ENCODE results near the gene CARD11.
A peak's percentile ranks its signal among the peaks of the same experiment; 100 is the strongest.
"Not testable (repeated sequence)": the region's sequence is repeated elsewhere in the genome, so short reads cannot be mapped to it uniquely, and the experiment has no call there.

CARD11 gene

GRCh38 chr7:2959828-2960599 lies 83.7 kb downstream of the CARD11 start:
- no peak for DNase-seq

- DNase-seq = no peak
Measured at GRCh38 chr7:2959103-2959680, 84.5 kb downstream of the CARD11 start.

DNA sequence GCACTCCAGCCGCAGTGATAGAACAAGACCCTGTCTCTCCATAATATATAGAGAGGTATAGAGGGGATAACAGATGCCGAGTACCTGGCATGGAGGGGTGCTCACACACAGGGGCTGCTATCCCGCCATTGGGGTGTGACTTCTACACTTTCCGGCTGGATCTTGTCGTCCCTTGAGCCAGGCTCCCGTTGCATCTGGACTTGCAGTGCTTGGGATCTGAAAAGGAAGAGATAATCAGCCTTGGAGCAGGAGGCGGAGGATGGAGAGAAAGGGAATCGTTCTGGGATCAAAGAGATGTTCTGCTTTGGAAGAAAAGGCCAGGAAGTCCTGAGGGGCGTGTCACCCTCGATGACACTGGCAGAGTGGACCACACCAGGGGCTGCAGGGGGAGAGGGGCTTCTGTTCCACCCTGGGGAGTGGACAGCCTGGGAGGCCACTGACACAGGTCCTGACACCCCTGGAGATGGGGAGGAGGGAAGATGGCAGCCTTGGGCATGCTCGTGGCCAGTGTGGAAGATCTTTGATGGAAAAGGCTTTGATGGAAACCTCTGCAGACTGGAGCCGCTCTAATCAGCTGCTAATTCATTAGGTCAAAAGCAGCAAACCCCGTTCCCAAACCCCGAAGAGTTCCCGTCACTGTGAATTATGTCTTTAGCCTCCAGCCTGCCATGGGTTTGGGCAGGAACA lies 85.1 kb downstream of the CARD11 start:
- no peak for DNase-seq

DNA sequence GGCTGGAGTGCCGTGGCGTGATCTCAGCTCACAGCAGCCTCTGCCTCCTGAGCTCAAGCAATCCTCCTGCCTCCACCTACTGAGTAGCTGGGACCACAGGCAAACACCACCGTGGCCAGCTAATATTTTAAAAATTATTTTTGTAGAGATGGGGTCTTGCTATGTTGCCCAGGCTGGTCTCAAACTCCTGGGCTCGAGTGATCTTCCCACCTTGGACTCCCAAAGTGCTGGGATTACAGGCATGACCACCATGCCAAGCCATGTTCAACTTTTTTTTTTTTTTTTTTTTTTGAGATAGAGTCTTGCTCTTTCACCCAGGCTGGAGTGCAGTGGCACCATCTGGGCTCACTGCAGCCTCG lies 86.3 kb downstream of the CARD11 start:
- not testable (repeated sequence) for DNase-seq

GRCh38 chr7:2956526-2957368 lies 86.9 kb downstream of the CARD11 start:
- peak; percentile 70 for DNase-seq

- no peak for DNase-seq
Measured at GRCh38 chr7:2956076-2956475, 87.6 kb downstream of the CARD11 start.

GRCh38 chr7:2955269-2955668 lies 88.4 kb downstream of the CARD11 start:
- no peak for DNase-seq

GRCh38 chr7:2954433-2954853 lies 89.2 kb downstream of the CARD11 start:
- DNase-seq = no peak

- DNase-seq = no peak
Measured at GRCh38 chr7:2953588-2954407, 89.9 kb downstream of the CARD11 start.

DNA sequence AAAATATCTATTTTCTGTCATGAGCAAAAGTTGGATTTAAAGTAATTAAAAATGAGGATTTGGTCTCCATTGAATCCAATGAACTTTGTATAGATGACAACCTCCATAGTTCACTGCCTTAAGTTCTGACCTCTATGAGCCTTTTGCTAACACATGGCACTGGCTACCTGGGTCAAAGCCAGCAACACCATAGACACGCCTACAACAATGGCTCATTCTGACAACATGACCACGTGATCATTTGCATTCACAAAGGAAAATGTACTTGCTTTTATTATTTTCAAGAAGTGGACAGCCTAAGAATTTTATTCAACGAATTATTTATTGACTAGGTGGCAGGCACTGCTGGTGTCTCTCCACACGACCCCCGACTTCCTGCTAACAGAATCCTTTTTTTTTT lies 90.6 kb downstream of the CARD11 start:
- no peak for DNase-seq

- no peak for DNase-seq
Measured at GRCh38 chr7:2952316-2952715, 91.4 kb downstream of the CARD11 start.

GRCh38 chr7:2950578-2950977 lies 93.1 kb downstream of the CARD11 start:
- DNase-seq = no peak

- no peak for DNase-seq
Measured at GRCh38 chr7:2948749-2949148, 94.9 kb downstream of the CARD11 start.

- DNase-seq = no peak
Measured at GRCh38 chr7:2947058-2947780, 96.4 kb downstream of the CARD11 start.

- no peak for DNase-seq
Measured at GRCh38 chr7:2945171-2945570, 98.5 kb downstream of the CARD11 start.

DNA sequence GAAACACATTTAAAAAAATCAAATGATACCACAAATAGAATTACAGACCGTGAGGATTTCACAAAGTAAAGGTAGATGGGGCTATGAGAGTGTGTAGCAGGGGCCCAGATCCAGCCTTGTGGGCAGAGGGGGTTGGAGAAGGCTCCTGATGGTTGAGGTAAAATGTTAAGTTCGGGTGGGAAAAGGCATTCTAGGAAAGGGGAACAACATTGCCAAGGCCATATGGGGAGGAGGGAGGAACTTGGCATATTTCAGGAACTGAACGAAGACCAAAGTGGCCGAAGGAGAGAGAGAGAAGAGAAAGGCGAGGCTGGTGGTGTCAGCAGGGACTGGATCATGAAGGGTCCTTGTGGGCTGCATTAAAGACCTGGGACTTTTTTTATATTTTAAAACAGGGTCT lies 98.9 kb downstream of the CARD11 start:
- no peak for DNase-seq

DNA sequence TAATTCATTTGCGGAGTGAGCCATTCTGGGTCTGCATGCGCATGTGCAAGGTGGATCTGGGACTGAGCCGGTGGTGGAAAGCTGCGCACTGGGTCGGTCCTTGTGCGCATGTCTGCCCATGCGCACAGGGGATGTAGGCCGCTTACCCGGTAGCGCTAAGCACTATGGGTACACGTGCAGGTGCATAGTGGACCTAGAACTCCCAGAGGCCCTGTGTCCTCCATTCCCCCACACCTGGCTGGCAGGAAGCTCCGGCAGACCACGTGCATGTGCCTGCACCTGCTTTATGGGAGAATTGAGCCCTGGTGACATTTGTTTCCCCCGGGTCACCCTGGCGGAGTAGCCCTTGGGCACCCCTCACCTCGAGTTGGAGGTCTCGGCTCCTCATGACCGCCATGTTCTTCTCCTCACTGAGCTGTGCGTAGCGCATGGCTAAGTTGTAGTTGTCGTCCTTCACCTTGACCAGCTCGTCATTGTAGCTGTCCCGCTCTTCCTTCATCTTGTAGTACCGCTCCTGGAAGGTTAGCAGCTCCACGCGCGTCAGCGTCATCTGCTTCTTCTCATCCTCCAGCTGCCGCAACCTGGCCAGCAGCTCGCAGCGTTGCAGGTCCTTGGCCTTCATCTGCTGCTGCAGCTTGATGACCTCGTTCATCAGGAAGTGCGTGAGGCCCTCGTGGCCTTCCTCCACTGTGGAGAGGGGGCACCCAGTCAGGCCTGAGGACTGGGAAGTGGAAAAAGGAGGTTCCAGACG lies 99.6 kb downstream of the CARD11 start:
- no peak for DNase-seq

DNA sequence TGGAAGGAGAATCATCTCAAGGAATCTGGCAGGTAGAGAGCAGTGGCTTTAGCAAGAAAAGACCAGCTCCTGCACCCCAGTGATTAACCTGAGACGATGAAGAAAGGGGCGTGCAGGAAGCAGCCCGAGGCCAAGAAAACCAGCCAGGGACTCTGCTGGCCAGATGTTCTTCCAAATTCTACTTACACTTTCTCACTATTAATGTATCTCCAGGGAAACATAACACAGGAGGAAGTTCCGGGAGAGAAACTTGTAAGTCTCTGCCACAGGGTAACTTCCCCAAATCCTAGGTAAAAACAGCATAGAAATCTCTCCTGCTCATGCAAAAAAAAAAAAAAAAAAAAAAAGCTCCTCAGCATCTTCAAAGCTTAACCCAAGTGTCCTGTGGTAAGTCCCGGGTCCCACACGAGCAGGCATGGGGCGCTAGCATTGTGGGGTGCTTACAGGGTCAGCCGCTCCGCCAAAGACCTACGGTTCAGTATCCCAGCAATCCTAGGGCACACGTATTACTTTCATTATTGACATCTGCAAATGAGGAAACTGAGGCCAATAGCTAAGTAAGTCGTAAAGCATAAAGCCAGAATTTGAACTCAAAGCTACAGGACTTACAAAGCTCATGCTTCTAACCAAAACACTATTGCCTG lies 102.3 kb downstream of the CARD11 start:
- no peak for DNase-seq

DNA sequence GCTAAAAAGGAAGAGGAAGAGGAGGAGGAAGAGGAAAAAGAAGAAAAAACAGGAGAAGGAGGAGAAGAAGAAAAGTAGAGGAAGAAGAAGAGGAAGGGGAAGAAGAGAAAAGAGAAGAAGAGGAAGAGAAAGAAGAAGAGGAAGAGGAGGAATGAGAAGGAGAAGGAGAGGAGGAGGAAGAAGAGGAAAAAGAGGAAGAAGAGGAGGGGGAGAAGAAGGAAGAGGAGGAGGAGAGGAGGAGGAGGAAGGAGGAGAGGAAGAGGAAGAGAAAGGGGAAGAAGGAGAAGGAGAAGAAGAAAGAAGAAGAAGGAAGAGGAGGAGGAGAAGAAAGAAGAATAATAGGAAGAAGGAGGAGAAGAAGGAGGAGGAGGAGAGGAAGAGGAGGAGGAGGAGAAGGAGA lies 103.2 kb downstream of the CARD11 start:
- no peak for DNase-seq

DNA sequence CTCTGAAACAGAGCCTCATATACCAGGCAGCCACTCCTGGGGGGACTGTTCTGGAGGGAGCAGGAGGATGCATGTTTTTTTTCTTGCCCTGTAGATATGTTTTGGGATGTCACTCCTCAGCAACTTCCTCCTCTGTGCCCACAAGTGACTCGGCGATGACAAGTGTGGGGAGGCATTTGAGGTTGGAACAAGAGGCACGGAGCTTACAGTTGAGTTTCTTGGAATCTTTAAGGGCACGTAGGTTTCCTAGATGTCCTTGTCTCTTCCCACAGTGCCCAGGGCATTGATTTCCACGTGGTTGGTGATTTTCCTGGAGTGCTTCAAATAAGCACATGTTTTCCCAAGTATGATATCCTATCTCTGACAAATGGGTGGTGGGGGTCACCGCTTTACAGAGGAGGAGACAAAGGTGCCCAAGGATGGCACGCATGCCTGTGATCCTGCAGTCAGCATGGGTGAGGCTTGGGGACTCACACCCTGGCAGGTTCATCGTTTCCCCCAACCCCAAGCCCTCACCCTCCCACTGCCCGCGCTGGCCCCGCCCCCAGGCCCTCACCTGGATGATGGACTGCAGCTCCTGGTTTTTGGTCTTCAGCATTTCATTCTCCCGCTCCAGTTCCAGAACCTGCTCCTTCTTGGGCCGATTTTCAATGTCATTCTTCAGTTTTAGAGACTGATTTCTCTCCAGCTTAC lies 104.3 kb downstream of the CARD11 start:
- DNase-seq = no peak

Data from stimulated activated CD4-positive, alpha-beta T cell treated with anti-CD3 and anti-CD28 coated beads, Interleukin-1b, Interleukin-23, amount 100 ng/mL, for 48 hours (primary cell).